ENCODE data around the gene EML2. TPM values are rescaled to one million over a fixed set of nuclear protein-coding genes. Genes with fewer than 3 reads are reported as not detected.

Gene EML2
- total and polyA plus RNA-seq, 2 experiments from 2014 or later: 13.9 to 17.0 TPM

- Histone ChIP-seq H3K9me3 (ENCODE audit: low read depth) (no peaks in the 10 kb centered on the region), H3K27ac (peak within 1 kb of the TSS; percentile 96), H3K9me2 (replicated peaks; ENCODE audit: insufficient read depth) (no peaks in the 10 kb centered on the region), H3K36me3 (replicated peaks; ENCODE audit: insufficient read depth, low read depth) (no peaks in the 10 kb centered on the region), H3K4me3 (peak within 1 kb of the TSS; percentile 58), H3K4me2 (peak within 1 kb of the TSS; percentile 86), H3K4me1 (ENCODE audit: insufficient read depth) (peaks cover 9% of the 10 kb centered on the region), H2AFZ (peak within 1 kb of the TSS; percentile 60), H4K20me1 (ENCODE audit: insufficient read depth, poor library complexity, severe bottlenecking) (no peaks in the 10 kb centered on the region), H3K27me3 (no peaks in the 10 kb centered on the region), H3K79me2 (peaks cover 36% of the 10 kb centered on the region)
- no peak for TF ChIP-seq EZH2phosphoT487 (IDR thresholded peaks at IDR 0.05; ENCODE audit: low read depth, severe bottlenecking, unreplicated experiment)
- TF ChIP-seq, protein P1, sequence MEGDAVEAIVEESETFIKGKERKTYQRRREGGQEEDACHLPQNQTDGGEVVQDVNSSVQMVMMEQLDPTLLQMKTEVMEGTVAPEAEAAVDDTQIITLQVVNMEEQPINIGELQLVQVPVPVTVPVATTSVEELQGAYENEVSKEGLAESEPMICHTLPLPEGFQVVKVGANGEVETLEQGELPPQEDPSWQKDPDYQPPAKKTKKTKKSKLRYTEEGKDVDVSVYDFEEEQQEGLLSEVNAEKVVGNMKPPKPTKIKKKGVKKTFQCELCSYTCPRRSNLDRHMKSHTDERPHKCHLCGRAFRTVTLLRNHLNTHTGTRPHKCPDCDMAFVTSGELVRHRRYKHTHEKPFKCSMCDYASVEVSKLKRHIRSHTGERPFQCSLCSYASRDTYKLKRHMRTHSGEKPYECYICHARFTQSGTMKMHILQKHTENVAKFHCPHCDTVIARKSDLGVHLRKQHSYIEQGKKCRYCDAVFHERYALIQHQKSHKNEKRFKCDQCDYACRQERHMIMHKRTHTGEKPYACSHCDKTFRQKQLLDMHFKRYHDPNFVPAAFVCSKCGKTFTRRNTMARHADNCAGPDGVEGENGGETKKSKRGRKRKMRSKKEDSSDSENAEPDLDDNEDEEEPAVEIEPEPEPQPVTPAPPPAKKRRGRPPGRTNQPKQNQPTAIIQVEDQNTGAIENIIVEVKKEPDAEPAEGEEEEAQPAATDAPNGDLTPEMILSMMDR (IDR thresholded peaks at IDR 0.05; ENCODE audit: poor library complexity): peak; percentile 36
- DNase-seq (ENCODE audit: low spot score): peak; percentile 100
- under 1% methylated on average over 55 of the region's 63 CpGs for WGBS (ENCODE audit: low lambda C conversion rate, missing lambda C conversion rate)
Measured at GRCh38 chr19:45584332-45585157, 54.7 kb downstream of the EML2 start, which contains the start of gene OPA3. Gene OPA3 (minus strand): TSS chr19:45584802. CDS start chr19:45584764, 38 bp downstream.

DNA sequence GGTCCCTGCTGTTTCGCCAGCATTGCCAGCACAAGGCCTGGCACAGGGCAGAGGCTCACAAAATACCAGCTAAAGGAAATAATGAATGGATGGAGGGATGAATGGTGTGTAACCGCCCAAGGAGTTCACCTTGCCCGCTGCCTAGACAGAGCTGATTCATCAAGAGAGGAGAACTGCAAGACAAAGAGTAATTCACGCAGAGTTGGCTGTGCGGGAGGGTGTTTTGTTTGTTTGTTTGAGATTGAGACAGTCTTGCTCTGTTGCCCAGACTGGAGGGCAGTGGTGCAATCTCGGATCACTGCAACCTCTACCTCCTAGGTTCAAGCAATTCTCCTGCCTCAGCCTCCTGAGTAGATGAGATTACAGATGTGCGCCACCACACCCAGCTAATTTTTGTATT lies 57.6 kb downstream of the EML2 start:
- H4K20me1 ChIP-seq (ENCODE audit: insufficient read depth, poor library complexity, severe bottlenecking): no peaks in the 10 kb centered on the region
- H3K79me2 ChIP-seq: peaks cover 45% of the 10 kb centered on the region
- no peak for DNase-seq (ENCODE audit: low spot score)
- H3K36me3 ChIP-seq (replicated peaks; ENCODE audit: insufficient read depth, low read depth): no peaks in the 10 kb centered on the region
- peaks cover 22% of the 10 kb centered on the region for H3K4me1 ChIP-seq (ENCODE audit: insufficient read depth)
- H3K27ac ChIP-seq: no peak overlapping the region
- no peak overlapping the region for H2AFZ ChIP-seq
- no peak overlapping the region for H3K4me2 ChIP-seq
- H3K4me3 ChIP-seq: no peak overlapping the region
- TF ChIP-seq EZH2 (IDR thresholded peaks at IDR 0.05; ENCODE audit: borderline replicate concordance): no peak
- no peak for TF ChIP-seq EZH2phosphoT487 (IDR thresholded peaks at IDR 0.05; ENCODE audit: low read depth, severe bottlenecking, unreplicated experiment)
- TF ChIP-seq, protein P1 (IDR thresholded peaks at IDR 0.05; ENCODE audit: poor library complexity): no peak
- 89% methylated on average over 7 of the region's 7 CpGs for WGBS (ENCODE audit: low lambda C conversion rate, missing lambda C conversion rate)
- no peaks in the 10 kb centered on the region for H3K9me3 ChIP-seq (ENCODE audit: low read depth)
- no peaks in the 10 kb centered on the region for H3K9me2 ChIP-seq (replicated peaks; ENCODE audit: insufficient read depth)
- no peaks in the 10 kb centered on the region for H3K27me3 ChIP-seq

GRCh38 chr19:45578861-45579260 lies 60.3 kb downstream of the EML2 start:
- DNase-seq (ENCODE audit: low spot score): no peak
- peak overlapping the region; percentile 31 for H3K27ac ChIP-seq
- no peak overlapping the region for H2AFZ ChIP-seq
- H3K4me3 ChIP-seq: no peak overlapping the region
- peaks cover 65% of the 10 kb centered on the region for H3K79me2 ChIP-seq
- H3K9me2 ChIP-seq (replicated peaks; ENCODE audit: insufficient read depth): no peaks in the 10 kb centered on the region
- TF ChIP-seq, protein P1 (IDR thresholded peaks at IDR 0.05; ENCODE audit: poor library complexity): no peak
- 93% methylated on average over 5 of the region's 5 CpGs for WGBS (ENCODE audit: low lambda C conversion rate, missing lambda C conversion rate)
- no peaks in the 10 kb centered on the region for H3K9me3 ChIP-seq (ENCODE audit: low read depth)
- H4K20me1 ChIP-seq (ENCODE audit: insufficient read depth, poor library complexity, severe bottlenecking): no peaks in the 10 kb centered on the region
- H3K36me3 ChIP-seq (replicated peaks; ENCODE audit: insufficient read depth, low read depth): no peaks in the 10 kb centered on the region
- H3K27me3 ChIP-seq: no peaks in the 10 kb centered on the region
- H3K4me2 ChIP-seq: no peak overlapping the region
- peaks cover 28% of the 10 kb centered on the region for H3K4me1 ChIP-seq (ENCODE audit: insufficient read depth)

Measured in hepatocyte (in vitro differentiated cells).